Neutrophil (primary cell): ENCODE data around the gene MSTO1.
"Not testable (repeated sequence)": the region's sequence is repeated elsewhere in the genome, so short reads cannot be mapped to it uniquely, and the experiment has no call there.

Source experiments
- H3K27ac ChIP-seq: fragments of 200-600 bp; sonication (generic); 2 replicates; pipeline ENCODE4 v1.5.1; 2016; ENCODE audit warnings: mild to moderate bottlenecking, moderate library complexity
- H3K27me3 ChIP-seq: fragments of 200-600 bp; sonication (generic); 2 replicates; pipeline ENCODE4 v1.6.0; 2016; ENCODE audit warnings: mild to moderate bottlenecking
- H3K36me3 ChIP-seq: fragments of 200-600 bp; sonication (generic); 2 replicates; pipeline ENCODE4 v1.5.1; 2017
- H3K4me1 ChIP-seq, 2 experiments: fragments of 200-600 bp in 1 of 2; sonication (generic) in 1 of 2; 1 replicate in 1 of 2; 2 replicates in 1 of 2; pipeline versions ENCODE4 v1.5.1 to v1.6.1; 2013 to 2016; ENCODE audit warnings: low read depth in 1 of 2, low read length in 1 of 2, mild to moderate bottlenecking in 1 of 2, moderate library complexity in 1 of 2; ENCODE audit not compliant: control insufficient read depth in 1 of 2, insufficient read depth in 1 of 2
- H3K4me3 ChIP-seq, 2 experiments: fragments of 200-600 bp in 1 of 2; sonication (generic) in 1 of 2; 1 replicate in 1 of 2; 2 replicates in 1 of 2; pipeline ENCODE4 v1.5.1; 2013 to 2016; ENCODE audit warnings: low read depth in 1 of 2, low read length in 1 of 2, mild to moderate bottlenecking in 1 of 2, moderate library complexity in 1 of 2
- H3K9me3 ChIP-seq: fragments of 200-600 bp; sonication (generic); 2 replicates; pipeline ENCODE4 v1.5.1; 2016
- CTCF ChIP-seq: fragments of 200-600 bp; sonication (generic); IDR thresholded peaks from 2 replicates; pipeline ENCODE4 v1.5.1; 2016; ENCODE audit warnings: antibody characterized with exemption

The MSTO1 gene

GRCh38 chr1:155649676-155650075, 39.7 kb downstream of the MSTO1 start:
- H3K36me3 ChIP-seq = no peaks in the 10 kb centered on the region
- H3K27me3 ChIP-seq = peaks cover 13% of the 10 kb centered on the region
- peaks cover 23 to 28% of the 10 kb centered on the region in 2 experiments for H3K4me1 ChIP-seq
- TF ChIP-seq CTCF = no peak
- H3K27ac ChIP-seq = peak overlapping the region; percentile 70
- H3K4me3 ChIP-seq = no peak overlapping the region
- no peaks in the 10 kb centered on the region for H3K9me3 ChIP-seq

GRCh38 chr1:155650231-155650757, 40.3 kb downstream of the MSTO1 start:
- H3K4me3 ChIP-seq = no peak overlapping the region
- peak overlapping the region; percentile 70 for H3K27ac ChIP-seq
- TF ChIP-seq CTCF = no peak
- no peaks in the 10 kb centered on the region for H3K36me3 ChIP-seq
- H3K4me1 ChIP-seq = peaks cover 23 to 28% of the 10 kb centered on the region in 2 experiments
- peaks cover 19% of the 10 kb centered on the region for H3K27me3 ChIP-seq
- no peaks in the 10 kb centered on the region for H3K9me3 ChIP-seq

GRCh38 chr1:155651861-155652661, 42.0 kb downstream of the MSTO1 start:
- H3K36me3 ChIP-seq = no peaks in the 10 kb centered on the region
- no peaks in the 10 kb centered on the region for H3K9me3 ChIP-seq
- H3K4me1 ChIP-seq = peaks cover 23 to 24% of the 10 kb centered on the region in 2 experiments
- H3K4me3 ChIP-seq = no peak overlapping the region
- no peak for TF ChIP-seq CTCF
- H3K27ac ChIP-seq = no peak overlapping the region
- H3K27me3 ChIP-seq = peaks cover 23% of the 10 kb centered on the region

- Histone ChIP-seq H3K4me1 (peaks cover 23 to 24% of the 10 kb centered on the region in 2 experiments), H3K27ac (no peak overlapping the region), H3K36me3 (no peaks in the 10 kb centered on the region), H3K9me3 (no peaks in the 10 kb centered on the region), H3K27me3 (peaks cover 23% of the 10 kb centered on the region), H3K4me3 (no peak overlapping the region)
- TF ChIP-seq CTCF = no peak
Measured at GRCh38 chr1:155652951-155653350, 42.9 kb downstream of the MSTO1 start.

GRCh38 chr1:155657463-155657862, 47.4 kb downstream of the MSTO1 start:
- H3K9me3 ChIP-seq = no peaks in the 10 kb centered on the region
- TF ChIP-seq CTCF = no peak
- peaks cover 23% of the 10 kb centered on the region for H3K27me3 ChIP-seq
- no peak overlapping the region for H3K27ac ChIP-seq
- H3K36me3 ChIP-seq = peaks cover 44% of the 10 kb centered on the region
- H3K4me1 ChIP-seq = no peaks in the 10 kb centered on the region
- H3K4me3 ChIP-seq = no peak overlapping the region

- H3K9me3 ChIP-seq, H3K4me3 ChIP-seq, H3K27me3 ChIP-seq, H3K4me1 ChIP-seq, H3K27ac ChIP-seq: not testable (repeated sequence)
- H3K36me3 ChIP-seq = peaks cover 81% of the 10 kb centered on the region
Measured at GRCh38 chr1:155661239-155661638, 51.2 kb downstream of the MSTO1 start.
